Liver (tissue), 9 donors: ENCODE results near the gene ROR1. TPM values are rescaled to one million over a fixed set of nuclear protein-coding genes. Genes with fewer than 3 reads are reported as not detected.

Experiments used
- DNase-seq: peaks from one replicate; pipeline ENCODE4 v3.0.0-alpha.2; 2017; ENCODE audit warnings: low spot score
- H3K27ac ChIP-seq, 2 donors: one replicate each; pipeline ENCODE4 v1.7.0; 2013; ENCODE audit warnings: inconsistent platforms in 2 of 2, low read length in 2 of 2, control low read depth in 1 of 2, low read depth in 1 of 2, mild to moderate bottlenecking in 1 of 2
- H3K27me3 ChIP-seq, 4 donors: one replicate each; pipeline versions ENCODE4 v1.6.1 to v1.7.0; 2013; ENCODE audit warnings: low read length in 3 of 4, inconsistent platforms in 1 of 4, mild to moderate bottlenecking in 1 of 4, moderate library complexity in 1 of 4; ENCODE audit not compliant: control insufficient read depth in 4 of 4, insufficient read depth in 4 of 4
- H3K36me3 ChIP-seq, 4 donors: one replicate each; pipeline versions ENCODE4 v1.6.1 to v1.7.0; 2013; ENCODE audit warnings: low read length in 3 of 4, mild to moderate bottlenecking in 3 of 4, low read depth in 1 of 4, moderate library complexity in 1 of 4; ENCODE audit not compliant: control insufficient read depth in 4 of 4, insufficient read depth in 3 of 4
- H3K4me1 ChIP-seq, 4 donors: one replicate each; pipeline versions ENCODE4 v1.6.1 to v1.7.0; 2013; ENCODE audit warnings: low read length in 3 of 4, mild to moderate bottlenecking in 3 of 4, moderate library complexity in 1 of 4; ENCODE audit not compliant: control insufficient read depth in 4 of 4, insufficient read depth in 4 of 4
- H3K4me3 ChIP-seq, 3 donors: one replicate each; pipeline versions ENCODE4 v1.6.1 to v1.7.0; 2013; ENCODE audit warnings: low read length in 3 of 3, control low read depth in 1 of 3, low read depth in 1 of 3, mild to moderate bottlenecking in 1 of 3
- H3K9ac ChIP-seq, 2 donors: one replicate each; pipeline ENCODE4 v1.7.0; 2013; ENCODE audit warnings: low read length in 2 of 2, mild to moderate bottlenecking in 2 of 2, moderate library complexity in 2 of 2, control low read depth in 1 of 2, low read depth in 1 of 2
- H3K9me3 ChIP-seq, 4 donors: one replicate each; pipeline versions ENCODE4 v1.6.1 to v1.7.0; 2013; ENCODE audit warnings: low read length in 3 of 4; ENCODE audit not compliant: control insufficient read depth in 4 of 4
- ATF3 ChIP-seq: IDR thresholded peaks from 2 replicates; pipeline ENCODE4 v1.6.1; 2016; ENCODE audit warnings: antibody characterized with exemption
- CTCF ChIP-seq: fragments of 150-350 bp; IDR thresholded peaks from 2 replicates; pipeline ENCODE4 v1.5.1; 2017; ENCODE audit warnings: improper control_type of control experiment, low read depth, low read length; ENCODE audit not compliant: missing input control
- EGR1 ChIP-seq, 2 donors: IDR thresholded peaks; 2 replicates each; pipeline ENCODE4 v1.6.1; 2016 to 2018; ENCODE audit warnings: antibody characterized with exemption in 2 of 2, low read depth in 2 of 2
- FOXA1 ChIP-seq: IDR thresholded peaks from 2 replicates; pipeline ENCODE4 v1.6.1; 2016; ENCODE audit warnings: antibody characterized with exemption
- FOXA2 ChIP-seq: IDR thresholded peaks from 2 replicates; pipeline ENCODE4 v1.6.1; 2016; ENCODE audit warnings: antibody characterized with exemption
- GABPA ChIP-seq, 2 donors: IDR thresholded peaks in 1 of 2; conservative IDR thresholded peaks in 1 of 2; 2 replicates each; pipeline ENCODE4 v1.6.1; 2016; ENCODE audit warnings: antibody characterized with exemption in 2 of 2, mild to moderate bottlenecking in 1 of 2, moderate library complexity in 1 of 2
- HNF4A ChIP-seq, 2 donors: conservative IDR thresholded peaks; 2 replicates each; pipeline ENCODE4 v1.6.1; 2016; ENCODE audit warnings: antibody characterized with exemption in 2 of 2, mild to moderate bottlenecking in 2 of 2
- HNF4G ChIP-seq: IDR thresholded peaks from 2 replicates; pipeline ENCODE4 v1.6.1; 2016; ENCODE audit warnings: antibody characterized with exemption
- JUND ChIP-seq, 2 donors: IDR thresholded peaks; 2 replicates each; pipeline ENCODE4 v1.6.1; 2016; ENCODE audit warnings: antibody characterized with exemption in 2 of 2
- MAX ChIP-seq: IDR thresholded peaks from 2 replicates; pipeline ENCODE4 v1.6.1; 2016; ENCODE audit warnings: antibody characterized with exemption
- NR2F2 ChIP-seq: IDR thresholded peaks from 2 replicates; pipeline ENCODE4 v1.6.1; 2016; ENCODE audit warnings: antibody characterized with exemption
- RAD21 ChIP-seq, 2 donors: IDR thresholded peaks; 2 replicates each; pipeline ENCODE4 v1.6.1; 2016; ENCODE audit warnings: antibody characterized with exemption in 2 of 2, mild to moderate bottlenecking in 2 of 2
- REST ChIP-seq: IDR thresholded peaks from 2 replicates; pipeline ENCODE4 v1.6.1; 2016; ENCODE audit warnings: antibody characterized with exemption, mild to moderate bottlenecking
- RXRA ChIP-seq, 2 donors: IDR thresholded peaks; 2 replicates each; pipeline ENCODE4 v1.6.1; 2017 to 2018; ENCODE audit warnings: antibody characterized with exemption in 2 of 2, mild to moderate bottlenecking in 1 of 2
- SP1 ChIP-seq: IDR thresholded peaks from 2 replicates; pipeline ENCODE4 v1.6.1; 2018; ENCODE audit warnings: antibody characterized with exemption, mild to moderate bottlenecking
- TAF1 ChIP-seq: conservative IDR thresholded peaks from 2 replicates; pipeline ENCODE4 v1.6.1; 2016; ENCODE audit warnings: antibody characterized with exemption, mild to moderate bottlenecking
- YY1 ChIP-seq: IDR thresholded peaks from 2 replicates; pipeline ENCODE4 v1.6.1; 2016; ENCODE audit warnings: antibody characterized with exemption, mild to moderate bottlenecking
- ZBTB33 ChIP-seq: IDR thresholded peaks from 2 replicates; pipeline ENCODE4 v1.6.1; 2016; ENCODE audit warnings: antibody characterized with exemption
- whole genome bisulfite sequencing: extraction: QIAGEN DNeasy Blood & Tissue Kit; methylation state at CpG from one replicate; pipeline ENCODE4 v1.1.7; 2013; 5-methylcytosine and 5-hydroxymethylcytosine counted together
- polyA plus RNA-seq, 2 donors: library from polyadenylated mRNA; stranded (reverse) in 1 of 2; unstranded in 1 of 2; fragments of 200-250 nt in 1 of 2; fragments of >200 nt in 1 of 2; fragmentation: Nextera tagmentation in 1 of 2; extraction: Ambion mirVana in 1 of 2; gene quantifications; one replicate each; pipeline versions ENCODE4 v1.2.1 to v1.2.3, GENCODE V29; 2013 to 2015
- total RNA-seq, 2 donors: library from RNA; depleted of rRNA; stranded (reverse); fragments of >200 nt; gene quantifications; one replicate each; pipeline ENCODE4 v1.2.3, GENCODE V29; 2014
- donor health status: healthy.
- donor health status: healthy.
- donor health status: healthy.
- donor health status: healthy.
- donor health status: healthy.

The ROR1 gene
- total and polyA plus RNA-seq, 4 donors, result 0.15 to 0.98 (median 0.37) TPM

GRCh38 chr1:63794939-63795378 lies 21.1 kb downstream of the ROR1 start:
- no peak for DNase-seq
- Histone ChIP-seq H3K9ac (no peak overlapping the region), H3K27ac (no peak overlapping the region), H3K9me3 (no peaks in the 10 kb centered on the region), H3K36me3 (no peaks in the 10 kb centered on the region), H3K4me1 (no peaks in the 10 kb centered on the region), H3K4me3 (no peak overlapping the region), H3K27me3 (no peaks in the 10 kb centered on the region)
- TF ChIP-seq YY1, result no peak
- no peak for TF ChIP-seq MAX
- TF ChIP-seq RAD21 (IDR thresholded peaks at IDR 0.05), result no peak
- no peak for TF ChIP-seq FOXA2
- no peak for TF ChIP-seq ATF3
- no peak for TF ChIP-seq NR2F2
- no peak for TF ChIP-seq SP1
- TF ChIP-seq FOXA1, result no peak
- no peak for TF ChIP-seq ZBTB33
- TF ChIP-seq JUND (IDR thresholded peaks at IDR 0.05), result no peak
- no peak for TF ChIP-seq HNF4G
- TF ChIP-seq REST, result no peak
- TF ChIP-seq TAF1, result no peak
- TF ChIP-seq GABPA (IDR thresholded peaks at IDR 0.05 in 1 of 2, conservative IDR thresholded peaks at IDR 0.05 in 1 of 2), result no peak
- no peak for TF ChIP-seq HNF4A (conservative IDR thresholded peaks at IDR 0.05)
- TF ChIP-seq CTCF, result no peak
- TF ChIP-seq EGR1 (IDR thresholded peaks at IDR 0.05; ENCODE audit: low read depth in 2 of 2), result no peak
- TF ChIP-seq RXRA (IDR thresholded peaks at IDR 0.05), result no peak
- 86% methylated on average over 7 of the region's 7 CpGs for WGBS
